Adrenal gland (tissue), 5 donors: ENCODE data around the gene GLIS1.

ENCODE experiments used
- CTCF ChIP-seq, 6 experiments: fragments of 450-650 bp in 4 of 6; fragments of 200-600 bp in 2 of 6; sonication (generic) in 1 of 6; IDR thresholded peaks; 1 replicate in 5 of 6; 2 replicates in 1 of 6; pipeline versions ENCODE4 v1.5.1 to v1.8.0; 2016 to 2021; ENCODE audit warnings: antibody characterized with exemption in 6 of 6, mild to moderate bottlenecking in 2 of 6, moderate library complexity in 1 of 6
- POLR2A ChIP-seq, 2 donors: fragments of 450-650 bp; IDR thresholded peaks; one replicate each; pipeline ENCODE4 v1.6.1; 2017; ENCODE audit warnings: antibody characterized with exemption in 2 of 2, mild to moderate bottlenecking in 2 of 2, moderate library complexity in 1 of 2
- donor health status: DM: no; HTN: no; CAD: no.

- TF ChIP-seq CTCF (IDR thresholded peaks at IDR 0.05) = no peak
- TF ChIP-seq POLR2A (IDR thresholded peaks at IDR 0.05) = no peak
Observed at GRCh38 chr1:53477651-53478501, 261.1 kb downstream of the GLIS1 start.
